HG03558 (cell line): ENCODE data around the gene E2F7.

Source experiments
- ATAC-seq: cut with Tn5 transposase; IDR thresholded peaks from one replicate; pipeline ENCODE4 v1.9.1; 2021; ENCODE audit warnings: moderate number of reproducible peaks; ENCODE audit not compliant: unreplicated experiment; ENCODE audit errors: extremely low read depth

Gene E2F7

DNA sequence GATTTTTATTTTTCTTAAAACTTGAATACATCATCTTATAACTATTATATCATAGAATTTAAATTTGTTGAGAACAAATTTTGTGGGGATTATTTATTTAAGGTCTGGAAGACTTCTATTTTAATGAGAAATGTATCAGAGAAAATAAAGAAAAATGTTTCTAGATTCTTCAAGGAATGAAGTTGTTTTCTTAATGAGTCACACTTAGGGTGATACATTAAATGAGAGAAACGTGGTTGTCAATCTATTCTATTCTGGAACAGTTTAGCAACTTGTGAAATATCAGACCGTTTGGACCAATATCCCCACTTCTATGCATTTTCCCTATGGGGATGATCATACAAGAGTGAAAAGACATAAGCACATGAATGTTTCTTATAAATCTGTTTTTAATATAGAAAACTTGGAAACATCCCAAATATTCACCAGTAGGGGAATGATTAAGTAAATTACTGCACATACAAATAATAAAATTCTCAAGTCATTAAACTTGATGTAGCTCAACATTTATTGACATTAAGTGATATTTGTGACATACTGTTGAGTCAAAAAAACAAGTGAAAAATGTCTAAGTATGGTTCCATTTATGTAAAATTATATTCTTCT, 88.5 kb downstream of the E2F7 start:
- ATAC-seq, result no peak
